Upper lobe of left lung (tissue), 6 donors: ENCODE measurements around the gene PTPRK. TPM values are rescaled to one million over a fixed set of nuclear protein-coding genes. Genes with fewer than 3 reads are reported as not detected.

Experiments
- ATAC-seq, 2 donors: fragments of 200-7000 bp; cut with Tn5 transposase; one replicate each; pipeline ENCODE4 v1.9.1; 2022; ENCODE audit warnings: mild to moderate bottlenecking in 2 of 2, moderate library complexity in 2 of 2; ENCODE audit not compliant: low FRiP score in 2 of 2
- DNase-seq, 2 donors: peaks; one replicate each; pipeline ENCODE4 v3.0.0-alpha.2; 2019 to 2020
- H3K27ac ChIP-seq, 4 donors: fragments of 200-600 bp; sonication (generic); one replicate each; pipeline ENCODE4 v1.5.1; 2016 to 2019
- H3K27me3 ChIP-seq, 4 donors: fragments of 200-600 bp; sonication (generic); one replicate each; pipeline ENCODE4 v1.5.1; 2017 to 2019
- H3K36me3 ChIP-seq, 4 donors: fragments of 200-600 bp; sonication (generic); one replicate each; pipeline ENCODE4 v1.5.1; 2016 to 2019
- H3K4me1 ChIP-seq, 4 donors: fragments of 200-600 bp; sonication (generic); one replicate each; pipeline ENCODE4 v1.5.1; 2018 to 2019
- H3K4me3 ChIP-seq, 4 donors: fragments of 200-600 bp; sonication (generic); one replicate each; pipeline ENCODE4 v1.5.1; 2017 to 2019; ENCODE audit warnings: mild to moderate bottlenecking in 2 of 4, moderate library complexity in 1 of 4
- H3K9me3 ChIP-seq, 4 donors: fragments of 200-600 bp; sonication (generic); one replicate each; pipeline ENCODE4 v1.5.1; 2018 to 2019
- CTCF ChIP-seq, 6 experiments: fragments of 450-650 bp in 4 of 6; fragments of 200-600 bp in 2 of 6; sonication (generic) in 2 of 6; IDR thresholded peaks; one replicate each; pipeline ENCODE4 v1.5.1; 2016 to 2019; ENCODE audit warnings: antibody characterized with exemption in 6 of 6
- EP300 ChIP-seq, 4 donors: sonication (generic); formaldehyde crosslinking; IDR thresholded peaks; one replicate each; pipeline ENCODE4 v1.5.1; 2017; ENCODE audit warnings: antibody characterized with exemption in 4 of 4, control low read depth in 2 of 4
- POLR2A ChIP-seq, 4 donors: fragments of 450-650 bp; IDR thresholded peaks; one replicate each; pipeline ENCODE4 v1.5.1; 2016 to 2017; ENCODE audit warnings: antibody characterized with exemption in 4 of 4, mild to moderate bottlenecking in 2 of 4
- POLR2AphosphoS5 ChIP-seq, 2 donors: sonication (generic); formaldehyde crosslinking; IDR thresholded peaks; one replicate each; pipeline ENCODE4 v1.5.1; 2017; ENCODE audit warnings: antibody characterized with exemption in 2 of 2
- WGBS, 2 donors: methylation state at CpG; one replicate each; pipeline ENCODE4 v1.1.5; 2017 to 2018; 5-methylcytosine and 5-hydroxymethylcytosine counted together
- total RNA-seq, 6 donors: library from RNA; depleted of rRNA in 4 of 6; stranded (reverse); fragments of >200 nt in 4 of 6; gene quantifications; one replicate each; pipeline versions ENCODE4 v1.1.0 to v1.2.1, GENCODE V29; 2016 to 2021
- donor health status: DM: no; HTN: no; CAD: no; lungs with moderate emphysema.
- donor health status: DM: no; HTN: yes; CAD: no; lungs with severe emphysema.

The PTPRK gene
- total RNA-seq, 6 donors from 2014 or later, result 42.7 to 97.4 (median 65.2) TPM

GRCh38 chr6:127951172-127951917 lies 569.1 kb downstream of the PTPRK start:
- 79 to 88% methylated on average over 2 of the region's 2 CpGs for WGBS, 2 donors
- no peak overlapping the region for H3K27ac ChIP-seq
- TF ChIP-seq EP300 (IDR thresholded peaks at IDR 0.05) (no peak), POLR2A (IDR thresholded peaks at IDR 0.05) (no peak), POLR2AphosphoS5 (IDR thresholded peaks at IDR 0.05) (no peak), CTCF (IDR thresholded peaks at IDR 0.05) (no peak)

DNA sequence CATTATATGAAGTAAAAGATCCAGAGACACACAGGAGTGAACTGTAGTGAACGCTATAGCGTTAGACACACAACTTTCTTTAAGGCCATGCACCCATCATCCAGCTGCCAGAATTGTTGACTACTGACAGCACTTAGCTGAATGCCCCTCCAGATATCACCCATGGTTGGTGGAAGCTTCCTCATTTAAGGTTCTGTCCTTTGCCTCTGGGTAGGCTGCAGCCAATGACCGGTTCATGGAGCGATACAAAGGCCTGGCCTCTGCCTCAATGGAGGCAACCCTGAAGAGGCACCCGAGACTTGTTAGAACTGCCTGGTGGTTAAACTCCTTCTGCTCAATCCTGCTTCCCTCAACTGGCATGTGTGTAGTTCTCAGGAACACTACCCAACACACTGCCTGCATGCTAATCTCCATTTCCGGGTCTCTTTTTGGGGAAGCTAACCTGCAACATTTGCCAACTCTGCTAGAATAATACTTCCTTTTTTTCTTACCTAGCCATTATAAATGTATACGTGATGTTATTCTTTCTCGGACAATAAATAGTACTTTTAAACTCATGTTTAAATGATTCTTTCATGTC lies 569.7 kb downstream of the PTPRK start:
- no peaks in the 10 kb centered on the region for H3K36me3 ChIP-seq
- no peak overlapping the region for H3K27ac ChIP-seq
- no peak for TF ChIP-seq CTCF (IDR thresholded peaks at IDR 0.05)
- no peak for TF ChIP-seq EP300 (IDR thresholded peaks at IDR 0.05)
- TF ChIP-seq POLR2AphosphoS5 (IDR thresholded peaks at IDR 0.05), result no peak
- TF ChIP-seq POLR2A (IDR thresholded peaks at IDR 0.05), result no peak
- H3K4me3 ChIP-seq, result no peak overlapping the region
- no peaks in the 10 kb centered on the region for H3K4me1 ChIP-seq
- DNase-seq (no peak), ATAC-seq (no peak)
- no peaks in the 10 kb centered on the region for H3K9me3 ChIP-seq
- H3K27me3 ChIP-seq, result no peaks in the 10 kb centered on the region
- 74 to 89% methylated on average over 8 of the region's 8 CpGs for WGBS, 2 donors

More at GRCh38 chr6:127951172-127951917, 569.1 kb downstream of the PTPRK start:
- Histone ChIP-seq H3K4me1 (no peaks in the 10 kb centered on the region), H3K27me3 (no peaks in the 10 kb centered on the region), H3K36me3 (no peaks in the 10 kb centered on the region), H3K9me3 (no peaks in the 10 kb centered on the region), H3K4me3 (no peak overlapping the region)
- ATAC-seq (no peak), DNase-seq (no peak)

- no peaks in the 10 kb centered on the region for H3K36me3 ChIP-seq
- DNase-seq (no peak), ATAC-seq (no peak)
- H3K9me3 ChIP-seq, result no peaks in the 10 kb centered on the region
- H3K4me3 ChIP-seq, result no peak overlapping the region
- TF ChIP-seq POLR2AphosphoS5 (IDR thresholded peaks at IDR 0.05) (no peak), EP300 (IDR thresholded peaks at IDR 0.05) (no peak), CTCF (IDR thresholded peaks at IDR 0.05) (no peak), POLR2A (IDR thresholded peaks at IDR 0.05) (no peak)
- H3K4me1 ChIP-seq, result no peaks in the 10 kb centered on the region
- H3K27ac ChIP-seq, result no peak overlapping the region
- WGBS, 2 donors, result 96 to 98% methylated on average over 3 of the region's 3 CpGs
- H3K27me3 ChIP-seq, result no peaks in the 10 kb centered on the region
Observed at GRCh38 chr6:127949251-127949650, 571.1 kb downstream of the PTPRK start.

DNA sequence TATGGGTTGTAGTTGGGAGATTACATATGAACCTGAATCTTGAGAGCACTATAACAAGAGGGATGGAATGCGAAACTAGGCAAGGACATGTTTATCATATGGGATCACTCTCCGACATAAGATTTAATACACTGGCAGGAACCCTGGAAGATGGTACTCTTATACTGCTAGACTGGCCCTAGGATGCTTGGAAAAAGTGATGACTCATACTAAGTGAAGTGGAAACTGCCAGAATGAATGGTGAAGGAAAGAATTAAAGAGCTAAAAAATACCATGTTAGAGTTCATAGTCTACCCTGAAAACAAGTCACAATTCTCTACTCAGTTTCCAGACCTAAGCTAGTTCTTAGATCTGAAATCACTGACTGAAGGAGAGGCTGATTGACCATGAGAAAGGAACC lies 574.0 kb downstream of the PTPRK start:
- WGBS, 2 donors, result 87 to 98% methylated on average over 2 of the region's 2 CpGs
- Histone ChIP-seq H3K4me3 (no peak overlapping the region), H3K27ac (no peak overlapping the region), H3K9me3 (no peaks in the 10 kb centered on the region), H3K27me3 (no peaks in the 10 kb centered on the region), H3K4me1 (no peaks in the 10 kb centered on the region), H3K36me3 (no peaks in the 10 kb centered on the region)
- TF ChIP-seq POLR2AphosphoS5 (IDR thresholded peaks at IDR 0.05) (no peak), POLR2A (IDR thresholded peaks at IDR 0.05) (no peak), CTCF (IDR thresholded peaks at IDR 0.05) (no peak), EP300 (IDR thresholded peaks at IDR 0.05) (no peak)
- no peak for DNase-seq
- no peak for ATAC-seq
